ENCODE data around the gene FAM200C.

GRCh38 chr5:160375701-160376100 lies 24.2 kb downstream of the FAM200C start:
- TF ChIP-seq POLR2AphosphoS5 (IDR thresholded peaks at IDR 0.05; ENCODE audit: low read depth, low read length) (no peak), TAF1 (IDR thresholded peaks at IDR 0.05; ENCODE audit: borderline replicate concordance, insufficient read depth, low read length) (no peak), REST (IDR thresholded peaks at IDR 0.05; ENCODE audit: insufficient read depth in 1 of 2, low read depth in 2 of 2, low read length in 2 of 2) (no peak)

Measured in PFSK-1 (cell line).